HepG2 (cell line): ENCODE results near the gene SLAMF6. TPM values are rescaled to one million over a fixed set of nuclear protein-coding genes. Genes with fewer than 3 reads are reported as not detected.
A peak's percentile ranks its signal among the peaks of the same experiment; 100 is the strongest.

Experiments used
- ATAC-seq: fragments of 200-7000 bp; cut with Tn5 transposase; 3 replicates; pipeline ENCODE4 v1.9.1; 2020; ENCODE audit warnings: mild to moderate bottlenecking, moderate library complexity
- BruUV-seq: library from RNA; stranded (reverse); fragments of 400-500 nt; replicated peaks from 2 replicates; lab custom pipeline; 2021; lab: Mats Ljungman, UMichigan
- CTCF ChIA-PET: fragments of 300-600 bp; formaldehyde crosslinking; extraction: SDS; loops from one replicate; lab custom pipeline; 2021; ENCODE audit warnings: low total read pairs, inconsistent platforms, low intra/inter-chr PET ratio; lab: Yijun Ruan, JAX
- POLR2A ChIA-PET: fragments of 350-600 bp; sonication (Branson Sonifier 250); formaldehyde crosslinking; loops from one replicate; lab custom pipeline; 2020; ENCODE audit warnings: antibody characterized with exemption, inconsistent platforms; lab: Yijun Ruan, JAX
- DNase-seq: peaks from one replicate; pipeline ENCODE4 v3.0.0-alpha.2; 2015; ENCODE audit warnings: low spot score
- FAIRE-seq: peaks from 3 replicates; lab custom pipeline; 2011; peaks lifted over from hg19 to GRCh38; lab: Jason Lieb, UNC
- H2AFZ ChIP-seq: one replicate; pipeline ENCODE4 v1.6.1; 2011; ENCODE audit warnings: low read length, inconsistent platforms
- H3K27ac ChIP-seq: fragments of 300-600 bp; 3 replicates; pipeline ENCODE4 v1.8.0; 2011; ENCODE audit warnings: mixed run types, mild to moderate bottlenecking, mixed read lengths, low read length, inconsistent platforms; ENCODE audit not compliant: insufficient read depth; ENCODE audit errors: extremely low read length
- H3K27me3 ChIP-seq, 2 experiments: fragments of 200-600 bp in 1 of 2; 2 replicates in 1 of 2; 3 replicates in 1 of 2; pipeline versions ENCODE4 v1.6.0 to v1.8.0; 2011; ENCODE audit warnings: low read length in 2 of 2, mild to moderate bottlenecking in 2 of 2, moderate library complexity in 2 of 2, inconsistent platforms in 1 of 2; ENCODE audit not compliant: insufficient read depth in 2 of 2, control insufficient read depth in 1 of 2
- H3K36me3 ChIP-seq, 2 experiments: fragments of 200-600 bp in 1 of 2; replicated peaks in 1 of 2; 2 replicates in 1 of 2; 3 replicates in 1 of 2; pipeline versions ENCODE4 v1.5.1 to v1.8.0; 2011; ENCODE audit warnings: low read length in 2 of 2, inconsistent platforms in 1 of 2; ENCODE audit not compliant: insufficient read depth in 2 of 2, control insufficient read depth in 1 of 2
- H3K4me1 ChIP-seq: 2 replicates; pipeline ENCODE4 v1.5.1; 2012; ENCODE audit warnings: low read length, inconsistent platforms; ENCODE audit not compliant: insufficient read depth
- H3K4me2 ChIP-seq: 2 replicates; pipeline ENCODE4 v1.6.0; 2011; ENCODE audit warnings: low read depth, low read length, inconsistent platforms
- H3K4me3 ChIP-seq, 3 experiments: fragments of 200-600 bp in 1 of 3; sonication (generic), shearing (Covaris generic) in 1 of 3; replicated peaks in 1 of 3; 2 replicates each; pipeline ENCODE4 v1.5.1; 2011 to 2016; ENCODE audit warnings: low read length in 3 of 3, inconsistent platforms in 2 of 3, low read depth in 2 of 3, mild to moderate bottlenecking in 2 of 3, control low read depth in 1 of 3, mixed read lengths in 1 of 3; ENCODE audit not compliant: insufficient read depth in 1 of 3
- H3K79me2 ChIP-seq: one replicate; pipeline ENCODE4 v1.6.1; 2011; ENCODE audit warnings: low read length, inconsistent platforms; ENCODE audit not compliant: insufficient read depth
- H3K9ac ChIP-seq: 2 replicates; pipeline ENCODE4 v1.6.0; 2011; ENCODE audit warnings: mild to moderate bottlenecking, low read depth, low read length, inconsistent platforms; ENCODE audit not compliant: insufficient read depth
- H3K9me3 ChIP-seq: 2 replicates; pipeline ENCODE4 v1.5.1; 2012; ENCODE audit warnings: mild to moderate bottlenecking, low read length
- H4K20me1 ChIP-seq: 2 replicates; pipeline ENCODE4 v1.6.0; 2011; ENCODE audit warnings: inconsistent platforms, mild to moderate bottlenecking, low read length, moderate library complexity; ENCODE audit not compliant: insufficient read depth
- CENPX ChIP-seq: sonication (generic); formaldehyde crosslinking; IDR thresholded peaks from 2 replicates; pipeline ENCODE4 v1.9.0; 2021; ENCODE audit warnings: mild to moderate bottlenecking, missing genetic modification reagents, moderate library complexity
- CTCF ChIP-seq: sonication (generic); formaldehyde crosslinking; IDR thresholded peaks from 2 replicates; pipeline ENCODE4 v1.5.0; 2020; ENCODE audit warnings: mild to moderate bottlenecking, missing genetic modification reagents, moderate library complexity
- FOXA1 ChIP-seq, 2 experiments: fragments of 450-650 bp in 1 of 2; sonication (generic) in 1 of 2; formaldehyde crosslinking in 1 of 2; IDR thresholded peaks; 2 replicates each; pipeline versions ENCODE4 v1.4.0 to v1.6.1; 2016 to 2020; ENCODE audit warnings: missing genetic modification reagents in 1 of 2
- HDAC1 ChIP-seq: sonication (generic); formaldehyde crosslinking; IDR thresholded peaks from 2 replicates; pipeline ENCODE4 v1.5.1; 2020; ENCODE audit warnings: mild to moderate bottlenecking, missing genetic modification reagents
- HNF4G ChIP-seq, 2 experiments: sonication (generic) in 1 of 2; formaldehyde crosslinking in 1 of 2; IDR thresholded peaks; 2 replicates each; pipeline versions ENCODE4 v1.4.0 to v1.6.1; 2011 to 2020; ENCODE audit warnings: borderline replicate concordance in 2 of 2, low read depth in 2 of 2, mild to moderate bottlenecking in 2 of 2, low read length in 1 of 2, missing genetic modification reagents in 1 of 2, moderate library complexity in 1 of 2
- KLF9 ChIP-seq: IDR thresholded peaks from 2 replicates; pipeline ENCODE4 v1.6.1; 2016; ENCODE audit warnings: low read depth
- KMT2A ChIP-seq: sonication (generic); formaldehyde crosslinking; IDR thresholded peaks from 2 replicates; pipeline ENCODE4 v1.4.0; 2020; ENCODE audit warnings: missing genetic modification reagents
- NR1H2 ChIP-seq: sonication (generic); formaldehyde crosslinking; IDR thresholded peaks from 2 replicates; pipeline ENCODE4 v1.8.1; 2022; ENCODE audit warnings: low read depth, missing genetic modification reagents, borderline replicate concordance
- PAWR ChIP-seq: sonication (generic); formaldehyde crosslinking; IDR thresholded peaks from 2 replicates; pipeline ENCODE4 v1.4.0; 2020; ENCODE audit warnings: missing genetic modification reagents, mild to moderate bottlenecking, borderline replicate concordance
- PHB2 ChIP-seq: fragments of 450-650 bp; IDR thresholded peaks from 2 replicates; pipeline ENCODE4 v1.6.1; 2018; ENCODE audit not compliant: partially characterized antibody
- SALL1 ChIP-seq: sonication (generic); formaldehyde crosslinking; IDR thresholded peaks from 2 replicates; pipeline ENCODE4 v1.8.0; 2022; ENCODE audit warnings: mild to moderate bottlenecking, missing genetic modification reagents
- SMC3 ChIP-seq: IDR thresholded peaks from 2 replicates; pipeline ENCODE4 v1.6.1; 2011; ENCODE audit warnings: low read length, improper control_type of control experiment
- STAG1 ChIP-seq: sonication (generic); formaldehyde crosslinking; IDR thresholded peaks from 2 replicates; pipeline ENCODE4 v1.4.0; 2020; ENCODE audit warnings: missing genetic modification reagents
- TFDP2 ChIP-seq: sonication (generic); formaldehyde crosslinking; IDR thresholded peaks from 2 replicates; pipeline ENCODE4 v1.4.0; 2020; ENCODE audit warnings: missing genetic modification reagents
- ZNF264 ChIP-seq: sonication (generic); formaldehyde crosslinking; IDR thresholded peaks from 2 replicates; pipeline ENCODE4 v1.4.0; 2020; ENCODE audit warnings: missing genetic modification reagents
- ZNF430 ChIP-seq: sonication (generic); formaldehyde crosslinking; IDR thresholded peaks from 2 replicates; pipeline ENCODE4 v1.9.0; 2021; ENCODE audit warnings: mild to moderate bottlenecking, missing genetic modification reagents
- ZNF513 ChIP-seq: sonication (generic); formaldehyde crosslinking; conservative IDR thresholded peaks from 2 replicates; pipeline ENCODE4 v1.5.0; 2020; ENCODE audit warnings: missing genetic modification reagents
- ZNF704 ChIP-seq: sonication (generic); formaldehyde crosslinking; IDR thresholded peaks from 2 replicates; pipeline ENCODE4 v1.8.1; 2023; ENCODE audit warnings: mild to moderate bottlenecking, inconsistent platforms, moderate library complexity, missing genetic modification reagents, borderline replicate concordance
- ZNF768 ChIP-seq: sonication (generic); formaldehyde crosslinking; IDR thresholded peaks from 2 replicates; pipeline ENCODE4 v1.4.0; 2020; ENCODE audit warnings: missing genetic modification reagents
- ZNF781 ChIP-seq: sonication (generic); formaldehyde crosslinking; IDR thresholded peaks from 2 replicates; pipeline ENCODE4 v1.5.1; 2020; ENCODE audit warnings: borderline replicate concordance, mild to moderate bottlenecking, missing genetic modification reagents; ENCODE audit errors: not compliant biosample characterization
- ZNF792 ChIP-seq: IDR thresholded peaks from 2 replicates; pipeline ENCODE4 v1.6.1; 2016
- WGBS: methylation state at CpG from one replicate; pipeline ENCODE4 v1.1.6; 2017; ENCODE audit warnings: low lambda C conversion rate; 5-methylcytosine and 5-hydroxymethylcytosine counted together
- in situ Hi-C: cut with HindIII; loops from 2 replicates; pipeline ENCODE4 v1.10.0; 2017; ENCODE audit warnings: low pct_unique_long_range_greater_than_20kb; ENCODE audit not compliant: extremely low pct_ligation_motif_present
- intact Hi-C: fragments of 100-400 bp; cut with micrococcal nuclease; formaldehyde crosslinking; loops from one replicate; pipeline ENCODE4 v1.10.0; 2022; ENCODE audit not compliant: unreplicated experiment
- polyA plus RNA-seq, 8 experiments: library from polyadenylated mRNA; depleted of rRNA in 3 of 8; stranded (reverse) in 7 of 8; unstranded in 1 of 8; fragments of >200 nt; fragmentation: Illumina TruSeq in 4 of 8; extraction: Trizol in 4 of 8; gene quantifications; 2 replicates each; pipeline versions ENCODE4 v1.2.1 to v1.2.3, GENCODE V29; 2011 to 2016; ENCODE audit warnings: low read depth in 4 of 8, missing spikeins in 1 of 8, mixed read lengths in 1 of 8; ENCODE audit not compliant: insufficient read depth in 1 of 8
- total RNA-seq, 5 experiments: library from RNA; depleted of rRNA; stranded (reverse); fragments of >200 nt; fragmentation: Illumina TruSeq; extraction: Trizol; gene quantifications; 2 replicates each; pipeline ENCODE4 v1.2.3, GENCODE V29; 2016; ENCODE audit warnings: low read depth in 1 of 5

Gene SLAMF6
- total and polyA plus RNA-seq, 2 of the 13 experiments (the other 11 are each of a cell fraction or from before 2014, with no cell fraction given): not detected

GRCh38 chr1:160494620-160495019 lies 28.4 kb downstream of the SLAMF6 start:
- intact Hi-C loops: loop anchor here (1.0 kb wide), 1 partner anchor 113 kb away; no protein-coding TSS in a partner anchor
- in situ Hi-C loops: loop anchor here (5.0 kb wide), 1 partner anchor 113 kb away; no protein-coding TSS in a partner anchor
- CTCF ChIA-PET: interaction anchor here (1.1 to 1.9 kb wide), 2 partner anchors 66 to 112 kb away, joined by 3 to 21 read pairs; no protein-coding TSS in a partner anchor

More at GRCh38 chr1:160494620-160495019, 28.4 kb downstream of the SLAMF6 start:
- Histone ChIP-seq H3K4me3 (no peak overlapping the region), H4K20me1 (no peaks in the 10 kb centered on the region), H3K27me3 (no peaks in the 10 kb centered on the region), H3K4me1 (no peaks in the 10 kb centered on the region), H3K27ac (no peak overlapping the region), H2AFZ (no peak overlapping the region), H3K4me2 (no peak overlapping the region), H3K79me2 (no peaks in the 10 kb centered on the region), H3K9me3 (no peaks in the 10 kb centered on the region; the same call in 1 of the 2 replicates), H3K36me3 (no peaks in the 10 kb centered on the region), H3K9ac (no peak overlapping the region)
- no TSS peak for BruUV-seq
- no peak for TF ChIP-seq ZNF781 (CRISPR knock-in tag)
- TF ChIP-seq NR1H2: no peak
- no peak for TF ChIP-seq PAWR (CRISPR knock-in tag)
- no peak for TF ChIP-seq CENPX (CRISPR knock-in tag)
- no peak for TF ChIP-seq ZNF704
- no peak for TF ChIP-seq ZNF768 (CRISPR knock-in tag)
- TF ChIP-seq KMT2A (CRISPR knock-in tag): no peak
- TF ChIP-seq STAG1 (CRISPR knock-in tag): peak; percentile 57
- no peak for TF ChIP-seq PHB2
- TF ChIP-seq SMC3: peak; percentile 48; the same call in 1 of the 2 replicates
- TF ChIP-seq ZNF264 (CRISPR knock-in tag): no peak
- TF ChIP-seq ZNF513: no peak
- no peak for TF ChIP-seq ZNF430 (CRISPR knock-in tag)
- no peak for TF ChIP-seq FOXA1 (IDR thresholded peaks at IDR 0.05)
- no peak for TF ChIP-seq FOXA1 (CRISPR knock-in tag; IDR thresholded peaks at IDR 0.05)
- peak; percentile 64 for TF ChIP-seq CTCF (CRISPR knock-in tag)
- peak; percentile 12; the same call in 1 of the 2 replicates for TF ChIP-seq HNF4G (IDR thresholded peaks at IDR 0.05; ENCODE audit: borderline replicate concordance, low read depth, low read length)
- TF ChIP-seq HNF4G (CRISPR knock-in tag; IDR thresholded peaks at IDR 0.05; ENCODE audit: borderline replicate concordance, low read depth): no peak
- no peak for TF ChIP-seq KLF9 (CRISPR knock-in tag)
- TF ChIP-seq SALL1 (CRISPR knock-in tag): no peak
- no peak for TF ChIP-seq ZNF792 (CRISPR knock-in tag)
- TF ChIP-seq TFDP2 (CRISPR knock-in tag): no peak
- no peak for TF ChIP-seq HDAC1 (CRISPR knock-in tag)
- POLR2A ChIA-PET: no interaction called here
- DNase-seq (peak; percentile 20), ATAC-seq (peak; percentile 79), FAIRE-seq (no peak)
- WGBS: 48% methylated on average over 2 of the region's 3 CpGs
